Activated CD8-positive, alpha-beta memory T cell treated with anti-CD3 and anti-CD28 coated beads, Interleukin-2, amount 50 U/mL, for 24 hours (primary cell): ENCODE results near the gene LMAN1.

Experiments
- DNase-seq: peaks from one replicate; pipeline ENCODE4 v3.0.0-alpha.2; 2020; ENCODE audit errors: extremely low read depth

LMAN1 gene

GRCh38 chr18:59303656-59304195, 55.3 kb downstream of the LMAN1 start:
- DNase-seq: no peak

- no peak for DNase-seq
These were observed 56.1 kb downstream of the LMAN1 start for GRCh38 chr18:59303006-59303405.

GRCh38 chr18:59301929-59302328, 57.1 kb downstream of the LMAN1 start:
- no peak for DNase-seq

GRCh38 chr18:59300676-59301285, 58.3 kb downstream of the LMAN1 start:
- DNase-seq: no peak

GRCh38 chr18:59298871-59299270, 60.2 kb downstream of the LMAN1 start:
- DNase-seq: no peak

GRCh38 chr18:59293317-59293716, 65.7 kb downstream of the LMAN1 start:
- no peak for DNase-seq

- no peak for DNase-seq
These were observed 72.7 kb downstream of the LMAN1 start for GRCh38 chr18:59286341-59286740.

- no peak for DNase-seq
These were observed 76.7 kb downstream of the LMAN1 start for GRCh38 chr18:59282341-59282740.

- no peak for DNase-seq
These were observed 79.3 kb downstream of the LMAN1 start for GRCh38 chr18:59279722-59280121.

- no peak for DNase-seq
These were observed 79.9 kb downstream of the LMAN1 start for GRCh38 chr18:59279193-59279592.

- DNase-seq: no peak
These were observed 80.3 kb downstream of the LMAN1 start for GRCh38 chr18:59278793-59279192.
